Measurements from ENCODE around the gene S100A12. TPM values are rescaled to one million over a fixed set of nuclear protein-coding genes. Genes with fewer than 3 reads are reported as not detected.

S100A12 gene
- polyA plus RNA-seq, 3 donors: 1,275 to 2,834 (median 2,543) TPM

DNA sequence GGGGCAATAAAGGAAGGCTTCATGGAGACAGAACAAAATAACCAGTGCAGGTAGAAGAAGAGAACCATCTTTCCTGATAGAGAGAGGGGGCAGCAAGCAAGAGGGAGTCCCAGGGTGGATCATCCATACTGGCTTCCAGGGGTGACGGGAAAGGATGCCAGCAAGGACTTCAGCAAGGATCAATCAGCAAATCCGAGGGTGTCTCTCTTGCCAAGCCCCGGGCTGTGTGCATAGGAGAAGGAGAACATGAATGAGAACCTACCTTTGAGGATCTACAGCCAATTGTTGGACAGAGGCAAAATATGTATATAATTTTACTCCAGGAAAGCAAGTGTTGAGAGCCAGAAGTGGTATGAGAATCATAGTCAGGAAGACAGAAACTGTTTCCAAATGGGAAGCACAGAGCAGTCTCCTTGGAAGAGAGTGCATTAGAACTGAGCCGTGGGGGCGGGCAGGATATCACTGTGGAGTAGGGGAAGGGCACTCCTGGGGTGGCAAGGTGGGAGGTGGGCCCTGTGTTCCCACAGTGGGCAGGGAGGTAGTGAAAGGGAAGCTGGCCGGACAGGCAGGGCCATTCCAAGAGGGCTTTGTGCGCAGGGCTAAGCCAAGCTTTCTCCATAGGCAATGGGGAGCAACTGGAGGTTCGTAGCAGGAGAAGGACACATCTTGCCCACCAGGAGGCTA is 18.9 kb downstream of the S100A12 start:
- no peak for DNase-seq
- peaks cover 51% of the 10 kb centered on the region for H3K79me2 ChIP-seq (ENCODE audit: insufficient read depth, low read length)
- Mint-ChIP-seq H3K27me3 (ENCODE audit: low read depth in 3 of 3) (peaks cover 0 to 5% (median 3%) of the 10 kb centered on the region in 3 donors), H3K36me3 (peaks cover 26 to 35% of the 10 kb centered on the region in 2 donors), H3K4me3 (peak overlapping the region; percentile 97 to 100), H3K4me1 (peaks cover 60% of the 10 kb centered on the region), H3K9me3 (peaks cover 0 to 6% (median 2%) of the 10 kb centered on the region in 7 donors), H3K27ac (peak overlapping the region; percentile 96 to 99 (median 97))
- H4K20me1 ChIP-seq (ENCODE audit: insufficient read depth, low read length): peaks cover 41% of the 10 kb centered on the region
- peak overlapping the region; percentile 96 for H3K4me2 ChIP-seq (replicated peaks; ENCODE audit: extremely low read depth, low read length, poor library complexity, severe bottlenecking)
- H3K9me3 ChIP-seq (replicated peaks in 1 of 2; ENCODE audit: control insufficient read depth in 1 of 2, insufficient read depth in 1 of 2, low read length in 2 of 2): no peaks in the 10 kb centered on the region
- 86% methylated on average over 8 of the region's 8 CpGs for WGBS (ENCODE audit: insufficient coverage)
- H3K4me3 ChIP-seq (replicated peaks in 1 of 3; ENCODE audit: low read depth in 2 of 3, low read length in 3 of 3): peak overlapping the region in 1 of 3 experiments; percentile 97
- intact Hi-C loops (cut with micrococcal nuclease): loop anchor here in 1 of 2 donors (1.0 kb wide), 1 partner anchor 48 kb away; no protein-coding TSS in a partner anchor
- TF ChIP-seq, protein P1, sequence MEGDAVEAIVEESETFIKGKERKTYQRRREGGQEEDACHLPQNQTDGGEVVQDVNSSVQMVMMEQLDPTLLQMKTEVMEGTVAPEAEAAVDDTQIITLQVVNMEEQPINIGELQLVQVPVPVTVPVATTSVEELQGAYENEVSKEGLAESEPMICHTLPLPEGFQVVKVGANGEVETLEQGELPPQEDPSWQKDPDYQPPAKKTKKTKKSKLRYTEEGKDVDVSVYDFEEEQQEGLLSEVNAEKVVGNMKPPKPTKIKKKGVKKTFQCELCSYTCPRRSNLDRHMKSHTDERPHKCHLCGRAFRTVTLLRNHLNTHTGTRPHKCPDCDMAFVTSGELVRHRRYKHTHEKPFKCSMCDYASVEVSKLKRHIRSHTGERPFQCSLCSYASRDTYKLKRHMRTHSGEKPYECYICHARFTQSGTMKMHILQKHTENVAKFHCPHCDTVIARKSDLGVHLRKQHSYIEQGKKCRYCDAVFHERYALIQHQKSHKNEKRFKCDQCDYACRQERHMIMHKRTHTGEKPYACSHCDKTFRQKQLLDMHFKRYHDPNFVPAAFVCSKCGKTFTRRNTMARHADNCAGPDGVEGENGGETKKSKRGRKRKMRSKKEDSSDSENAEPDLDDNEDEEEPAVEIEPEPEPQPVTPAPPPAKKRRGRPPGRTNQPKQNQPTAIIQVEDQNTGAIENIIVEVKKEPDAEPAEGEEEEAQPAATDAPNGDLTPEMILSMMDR (IDR thresholded peaks at IDR 0.05): no peak
- peaks cover 22 to 32% of the 10 kb centered on the region in 2 donors for H3K36me3 ChIP-seq (replicated peaks in 1 of 2; ENCODE audit: control insufficient read depth in 1 of 2, insufficient read depth in 2 of 2, low read length in 2 of 2)
- no peak overlapping the region for H2AFZ ChIP-seq (ENCODE audit: insufficient read depth, low read depth, low read length, poor library complexity, severe bottlenecking)
- H3K27ac ChIP-seq (ENCODE audit: low read depth in 1 of 2, low read length in 2 of 2): peak overlapping the region; percentile 82 to 85
- peaks cover 45 to 63% of the 10 kb centered on the region in 2 donors for H3K4me1 ChIP-seq (ENCODE audit: control insufficient read depth in 1 of 2, insufficient read depth in 2 of 2, low read length in 2 of 2)
- H3K27me3 ChIP-seq (ENCODE audit: control insufficient read depth in 2 of 2, insufficient read depth in 2 of 2, low read length in 2 of 2): no peaks in the 10 kb centered on the region
- peak overlapping the region; percentile 33 for H3K9ac ChIP-seq (ENCODE audit: insufficient read depth, low read length, poor library complexity, severe bottlenecking)

DNA sequence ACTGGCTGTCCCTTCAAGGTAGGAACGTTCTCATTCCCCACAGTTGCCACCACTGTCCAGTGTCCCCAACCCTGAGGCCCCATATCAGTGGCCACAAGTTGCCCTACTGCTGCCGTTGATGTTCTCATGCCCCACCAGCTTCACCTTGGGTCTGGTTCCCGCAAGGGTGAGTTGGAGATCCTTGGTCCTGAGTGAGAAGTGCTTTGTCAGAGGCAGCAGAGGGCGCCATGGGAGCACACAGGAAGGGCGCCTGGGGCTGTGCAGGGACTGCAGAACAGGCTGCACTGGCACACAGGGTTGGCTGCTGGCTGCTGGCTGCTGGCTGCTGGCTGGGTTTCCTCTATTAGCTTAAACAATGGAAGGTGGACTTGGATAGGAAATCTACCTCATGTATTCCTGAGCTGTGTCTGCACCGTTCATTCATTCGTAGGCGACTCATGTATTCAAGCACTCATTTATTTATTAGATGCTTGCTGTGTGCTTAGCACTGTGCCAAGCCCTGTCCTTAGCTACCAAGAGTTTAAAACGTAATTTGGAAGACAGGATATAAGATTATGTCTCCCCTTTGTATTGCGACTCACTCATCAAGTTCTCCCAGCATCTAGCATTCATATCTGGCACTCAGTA is 19.9 kb downstream of the S100A12 start:
- peak overlapping the region in 1 of 3 experiments; percentile 97 for H3K4me3 ChIP-seq (replicated peaks in 1 of 3; ENCODE audit: low read depth in 2 of 3, low read length in 3 of 3)
- no peaks in the 10 kb centered on the region for H3K9me3 ChIP-seq (replicated peaks in 1 of 2; ENCODE audit: control insufficient read depth in 1 of 2, insufficient read depth in 1 of 2, low read length in 2 of 2)
- TF ChIP-seq, protein P1 (IDR thresholded peaks at IDR 0.05): peak; percentile 84
- H3K27ac ChIP-seq (ENCODE audit: low read depth in 1 of 2, low read length in 2 of 2): peak overlapping the region in 1 of 2 donors; percentile 85
- peaks cover 2 to 9% (median 5%) of the 10 kb centered on the region in 3 donors for H3K27me3 Mint-ChIP-seq (ENCODE audit: low read depth in 3 of 3)
- peaks cover 17 to 25% of the 10 kb centered on the region in 2 donors for H3K36me3 ChIP-seq (replicated peaks in 1 of 2; ENCODE audit: control insufficient read depth in 1 of 2, insufficient read depth in 2 of 2, low read length in 2 of 2)
- H3K79me2 ChIP-seq (ENCODE audit: insufficient read depth, low read length): peaks cover 51% of the 10 kb centered on the region
- H3K4me3 Mint-ChIP-seq: peak overlapping the region in 1 of 2 donors; percentile 30
- no peak overlapping the region for H2AFZ ChIP-seq (ENCODE audit: insufficient read depth, low read depth, low read length, poor library complexity, severe bottlenecking)
- H3K4me1 Mint-ChIP-seq: peaks cover 50% of the 10 kb centered on the region
- intact Hi-C loops (cut with micrococcal nuclease): no loop called here
- H3K27me3 ChIP-seq (ENCODE audit: control insufficient read depth in 2 of 2, insufficient read depth in 2 of 2, low read length in 2 of 2): no peaks in the 10 kb centered on the region
- peak overlapping the region in 3 of 7 donors; percentile 41 to 97 (median 73) for H3K27ac Mint-ChIP-seq
- WGBS (ENCODE audit: insufficient coverage): 66% methylated on average over 3 of the region's 10 CpGs
- peaks cover 32% of the 10 kb centered on the region for H4K20me1 ChIP-seq (ENCODE audit: insufficient read depth, low read length)
- peaks cover 35 to 53% of the 10 kb centered on the region in 2 donors for H3K4me1 ChIP-seq (ENCODE audit: control insufficient read depth in 1 of 2, insufficient read depth in 2 of 2, low read length in 2 of 2)
- no peak overlapping the region for H3K9ac ChIP-seq (ENCODE audit: insufficient read depth, low read length, poor library complexity, severe bottlenecking)
- peaks cover 0 to 6% (median 2%) of the 10 kb centered on the region in 7 donors for H3K9me3 Mint-ChIP-seq
- peak; percentile 79 to 88 (median 85) for DNase-seq
- H3K4me2 ChIP-seq (replicated peaks; ENCODE audit: extremely low read depth, low read length, poor library complexity, severe bottlenecking): peak overlapping the region; percentile 96
- peaks cover 19 to 29% of the 10 kb centered on the region in 2 donors for H3K36me3 Mint-ChIP-seq
